AG08395 (cell line): Measurements from ENCODE around the gene TMEM213.
"Not testable (repeated sequence)": the region's sequence is repeated elsewhere in the genome, so short reads cannot be mapped to it uniquely, and the experiment has no call there.

ENCODE experiments used
- DNase-seq: peaks from one replicate; pipeline ENCODE4 v3.0.0; 2012; ENCODE audit warnings: mixed read lengths, low spot score

The TMEM213 gene

DNA sequence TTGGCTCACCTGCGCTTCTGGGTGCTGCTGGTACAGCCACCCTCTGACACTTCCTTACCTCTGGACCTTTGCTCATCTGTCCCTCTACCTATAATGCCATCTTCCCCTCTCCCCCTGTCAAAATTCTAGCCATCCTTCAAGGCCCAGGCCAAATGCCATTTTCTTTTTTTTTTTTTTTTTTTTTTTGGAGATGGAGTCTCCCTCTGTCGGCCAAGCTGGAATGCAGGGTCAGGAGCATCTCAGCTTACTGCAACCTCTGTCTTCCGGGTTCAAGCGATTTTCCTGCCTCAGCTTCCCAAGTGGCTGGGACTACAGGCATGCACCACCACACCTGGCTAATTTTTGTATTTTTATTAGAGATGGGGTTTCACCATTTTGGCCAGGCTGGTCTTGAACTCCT, 748 bp upstream of the TMEM213 start:
- DNase-seq: not testable (repeated sequence)

DNA sequence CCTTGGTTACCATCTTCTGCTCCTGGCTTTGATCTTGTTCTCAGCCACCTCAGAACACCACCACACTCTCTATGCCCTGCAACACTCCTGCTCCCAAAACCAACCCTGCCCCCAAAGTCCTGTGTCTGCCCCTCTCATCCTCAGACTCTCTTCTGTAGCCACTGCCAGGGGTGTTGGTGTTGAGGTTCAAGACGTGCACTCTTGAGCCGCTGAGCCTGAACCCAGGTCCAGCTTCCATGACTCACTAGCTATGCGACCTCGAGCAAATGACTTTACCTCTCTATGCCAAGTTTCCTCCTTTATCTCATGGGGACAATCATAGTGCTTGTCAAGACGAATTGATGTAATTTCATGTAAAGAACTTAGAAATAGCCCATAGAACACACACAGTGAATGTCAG, 1.0 kb downstream of the TMEM213 start:
- no peak for DNase-seq

DNA sequence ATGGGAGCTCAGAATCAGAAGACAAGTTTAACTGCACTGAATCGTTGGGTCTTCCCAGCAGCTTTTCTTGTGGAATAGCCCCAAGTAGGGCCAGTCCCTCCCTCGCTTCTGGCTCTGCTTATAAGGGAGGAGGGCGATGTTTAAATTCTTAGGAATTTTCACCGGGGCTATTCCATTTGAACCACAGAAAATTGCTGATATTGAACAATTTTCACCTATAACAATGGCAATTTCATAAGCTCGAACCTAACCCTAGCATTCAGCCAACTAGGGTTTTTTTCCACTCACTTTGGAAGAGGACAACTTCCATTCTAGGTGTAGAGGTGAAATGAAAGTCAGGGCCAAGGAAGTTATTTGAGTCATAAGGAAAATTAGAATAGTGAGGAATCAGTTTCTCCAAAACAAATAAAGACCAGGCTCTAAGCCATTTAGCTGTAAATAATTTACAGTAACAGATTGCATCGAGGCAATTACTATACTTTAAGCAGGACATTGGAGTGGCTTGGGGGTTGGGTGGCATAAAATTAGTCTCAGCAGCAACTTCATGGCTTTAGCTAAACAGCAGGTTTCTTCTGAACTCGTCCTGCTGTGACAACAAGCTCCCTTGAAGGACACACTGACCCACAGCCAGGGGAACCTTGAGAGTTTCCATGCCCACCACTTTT, 1.7 kb downstream of the TMEM213 start:
- no peak for DNase-seq

DNA sequence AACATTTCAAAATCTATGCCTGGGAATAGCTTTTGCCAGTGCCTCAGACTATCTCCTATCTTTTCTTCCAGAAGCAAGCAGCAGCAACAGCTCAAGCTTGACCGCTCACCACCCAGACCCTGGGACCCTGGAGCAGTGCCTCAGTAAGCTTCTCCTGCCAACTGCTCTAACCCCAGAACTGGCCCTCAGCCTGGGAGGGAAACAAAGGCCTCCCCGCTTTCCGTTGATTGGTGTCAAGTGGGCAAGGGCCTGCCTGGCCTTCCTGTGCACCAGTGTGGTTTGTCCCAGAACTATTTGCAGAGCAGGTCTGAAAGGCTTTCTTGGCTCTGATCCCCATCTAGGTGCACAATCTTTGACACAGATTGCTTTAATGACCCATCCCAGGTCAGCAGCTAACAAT, 3.5 kb downstream of the TMEM213 start:
- DNase-seq: no peak

DNA sequence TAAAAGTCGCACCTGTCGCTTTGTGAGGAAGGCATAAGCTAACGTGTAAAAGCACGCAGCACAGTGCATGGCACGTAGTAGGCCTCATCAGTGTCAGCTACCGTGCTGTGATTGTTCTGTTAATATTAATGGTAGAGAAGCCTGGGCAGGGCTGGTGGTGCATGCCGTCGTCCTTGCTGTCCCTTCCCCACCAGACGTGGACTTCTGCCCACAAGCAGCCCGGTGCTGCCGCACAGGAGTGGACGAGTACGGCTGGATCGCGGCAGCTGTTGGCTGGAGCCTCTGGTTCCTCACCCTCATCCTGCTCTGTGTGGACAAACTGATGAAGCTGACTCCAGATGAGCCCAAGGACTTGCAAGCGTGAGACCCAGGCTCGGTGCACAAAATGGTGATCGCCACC, 4.9 kb downstream of the TMEM213 start:
- no peak for DNase-seq

- DNase-seq: no peak
Observed at GRCh38 chr7:138804618-138805017, 6.8 kb downstream of the TMEM213 start.

GRCh38 chr7:138809346-138809745, 11.6 kb downstream of the TMEM213 start:
- no peak for DNase-seq

GRCh38 chr7:138811327-138811726, 13.5 kb downstream of the TMEM213 start:
- not testable (repeated sequence) for DNase-seq

GRCh38 chr7:138813945-138814344, 16.2 kb downstream of the TMEM213 start:
- no peak for DNase-seq

DNA sequence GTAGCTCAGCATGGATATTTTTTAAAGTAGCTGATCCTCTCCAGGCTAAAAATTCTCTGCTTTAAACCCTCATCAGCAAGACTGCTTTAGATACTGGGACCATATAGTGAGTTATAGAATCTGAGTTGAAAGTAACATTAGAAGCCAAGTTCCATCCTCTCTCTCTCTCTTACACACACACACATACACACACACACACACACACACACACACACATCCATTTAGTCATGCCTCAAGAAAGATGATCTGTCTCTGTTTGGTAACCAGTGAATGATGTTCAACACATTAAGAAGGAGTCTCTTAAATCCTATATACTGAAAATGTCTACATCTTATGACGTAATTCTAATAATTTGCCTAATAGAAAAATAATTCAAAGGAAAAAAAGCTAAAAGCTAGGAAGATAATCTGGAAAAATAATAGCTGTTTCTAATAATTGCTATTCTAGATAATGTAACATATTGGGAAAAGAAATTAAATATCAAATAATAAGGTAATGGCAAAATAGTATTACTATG, 17.1 kb downstream of the TMEM213 start:
- no peak for DNase-seq

- DNase-seq: no peak
Observed at GRCh38 chr7:138816650-138817049, 18.9 kb downstream of the TMEM213 start.

DNA sequence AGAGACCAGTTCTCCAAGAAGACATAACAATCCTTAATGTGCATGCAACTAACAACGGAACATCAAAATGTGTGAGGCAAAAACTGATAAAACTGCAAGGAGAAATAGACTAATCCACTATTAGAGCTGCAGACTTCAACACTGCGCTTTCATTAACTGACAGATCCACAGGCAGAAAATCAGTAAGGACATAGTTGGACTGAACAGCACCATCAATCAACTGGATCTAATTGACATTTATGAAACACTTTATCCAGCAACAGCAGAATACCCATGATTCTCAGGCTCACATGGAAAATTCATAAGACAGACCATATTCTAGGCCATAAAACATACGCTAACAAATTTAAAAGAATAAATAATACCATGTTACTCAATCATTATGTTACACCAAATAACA, 21.8 kb downstream of the TMEM213 start:
- no peak for DNase-seq

- DNase-seq: no peak
Observed at GRCh38 chr7:138821912-138822311, 24.1 kb downstream of the TMEM213 start.

GRCh38 chr7:138822867-138823535, 25.2 kb downstream of the TMEM213 start:
- DNase-seq: no peak

GRCh38 chr7:138825049-138825721, 27.4 kb downstream of the TMEM213 start:
- no peak for DNase-seq

DNA sequence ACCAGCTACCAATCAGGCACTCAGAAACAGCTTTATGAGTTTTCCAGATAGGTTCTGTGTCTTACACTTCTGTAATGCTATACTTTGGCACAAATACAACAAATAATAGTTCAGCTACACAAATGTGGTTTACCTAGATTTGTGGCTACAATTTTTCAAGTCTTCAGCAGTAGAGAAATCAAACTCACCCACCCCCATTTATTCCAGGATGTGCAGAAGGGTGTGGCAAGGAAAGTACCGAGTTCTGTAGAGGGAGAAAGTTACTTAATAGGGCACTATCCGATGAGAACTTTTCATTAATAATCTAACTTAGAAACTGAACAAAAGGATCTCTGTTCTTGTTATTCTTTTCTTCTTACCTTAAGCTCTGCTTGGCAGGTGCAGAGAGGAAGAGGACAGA, 30.5 kb downstream of the TMEM213 start:
- no peak for DNase-seq

- DNase-seq: no peak
Observed at GRCh38 chr7:138829335-138829734, 31.5 kb downstream of the TMEM213 start.

- no peak for DNase-seq
Observed at GRCh38 chr7:138832966-138833365, 35.2 kb downstream of the TMEM213 start.

GRCh38 chr7:138833596-138833995, 35.8 kb downstream of the TMEM213 start:
- no peak for DNase-seq

DNA sequence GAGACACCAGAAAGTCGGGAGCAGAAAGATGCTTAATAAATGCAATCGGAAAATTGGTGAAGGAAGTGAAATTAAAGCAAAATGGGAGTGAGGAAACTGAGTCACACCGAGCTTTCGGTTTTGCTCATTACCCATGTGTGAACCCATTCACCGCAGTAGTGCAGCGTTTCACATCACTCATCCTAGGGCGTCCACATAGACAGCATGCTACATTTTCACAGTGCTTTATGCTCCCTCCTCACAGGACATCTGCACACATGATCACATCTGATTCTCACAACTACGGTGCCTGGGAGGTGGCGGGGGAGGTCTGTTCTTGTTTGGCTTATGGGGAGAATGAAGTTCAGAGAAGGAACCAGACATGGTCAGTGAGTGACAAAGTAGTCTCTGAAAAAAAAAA, 36.8 kb downstream of the TMEM213 start:
- no peak for DNase-seq

- no peak for DNase-seq
Observed at GRCh38 chr7:138835087-138835486, 37.3 kb downstream of the TMEM213 start.

DNA sequence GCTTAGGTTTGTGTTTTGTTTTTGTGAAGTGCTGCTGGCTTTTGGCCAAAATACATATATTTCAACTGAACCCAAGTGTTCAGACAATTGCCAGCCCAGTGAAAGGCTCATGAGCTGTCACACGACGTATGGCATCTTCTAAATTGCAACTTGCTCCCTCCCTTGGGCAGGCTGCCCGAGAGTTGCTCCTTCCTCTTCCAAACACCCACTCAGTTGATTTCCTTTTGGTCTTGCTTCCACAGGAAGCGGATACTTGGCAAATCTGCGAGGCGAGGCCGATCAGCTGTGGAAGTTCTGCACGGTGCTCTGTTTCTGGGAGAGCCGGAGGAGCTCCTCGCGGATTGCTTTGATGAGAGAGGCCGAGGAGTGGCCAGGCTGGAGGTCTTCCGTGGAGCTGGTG, 39.8 kb downstream of the TMEM213 start:
- DNase-seq: no peak

DNA sequence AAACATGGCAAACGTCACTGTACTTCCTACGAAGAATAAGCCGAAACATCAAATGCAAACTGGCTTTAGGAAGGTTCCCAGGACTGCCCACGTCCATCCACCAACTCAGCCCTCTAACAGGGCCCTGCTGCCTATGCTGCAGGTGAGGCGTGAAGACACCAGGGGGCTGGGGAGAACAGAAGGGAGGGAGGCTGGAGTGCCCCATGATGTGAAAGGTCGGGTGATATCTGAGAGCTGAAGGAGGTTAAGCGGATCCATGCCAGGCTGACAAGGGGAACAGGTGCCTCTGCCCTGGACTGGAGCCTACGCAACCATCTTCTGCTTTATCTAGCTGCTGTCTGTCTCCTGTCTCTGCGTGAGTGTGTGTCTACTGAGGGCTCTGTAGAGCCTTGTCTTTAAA, 40.4 kb downstream of the TMEM213 start:
- no peak for DNase-seq
